ENCODE measurements around the gene SRCAP.
A peak's percentile ranks its signal among the peaks of the same experiment; 100 is the strongest.

Gene SRCAP

GRCh38 chr16:30775392-30776188 lies 76.6 kb downstream of the SRCAP start:
- DNase-seq (ENCODE audit: low spot score): peak; percentile 94

GRCh38 chr16:30777591-30778297 lies 78.8 kb downstream of the SRCAP start:
- no peak for DNase-seq (ENCODE audit: low spot score)

GRCh38 chr16:30778549-30779244 lies 79.7 kb downstream of the SRCAP start:
- no peak for DNase-seq (ENCODE audit: low spot score)

GRCh38 chr16:30779596-30779995 lies 80.6 kb downstream of the SRCAP start:
- DNase-seq (ENCODE audit: low spot score): no peak

GRCh38 chr16:30780021-30780420 lies 81.0 kb downstream of the SRCAP start:
- no peak for DNase-seq (ENCODE audit: low spot score)

- no peak for DNase-seq (ENCODE audit: low spot score)
Measured at GRCh38 chr16:30780549-30780948, 81.6 kb downstream of the SRCAP start.

- no peak for DNase-seq (ENCODE audit: low spot score)
Measured at GRCh38 chr16:30782486-30783279, 83.7 kb downstream of the SRCAP start.

DNA sequence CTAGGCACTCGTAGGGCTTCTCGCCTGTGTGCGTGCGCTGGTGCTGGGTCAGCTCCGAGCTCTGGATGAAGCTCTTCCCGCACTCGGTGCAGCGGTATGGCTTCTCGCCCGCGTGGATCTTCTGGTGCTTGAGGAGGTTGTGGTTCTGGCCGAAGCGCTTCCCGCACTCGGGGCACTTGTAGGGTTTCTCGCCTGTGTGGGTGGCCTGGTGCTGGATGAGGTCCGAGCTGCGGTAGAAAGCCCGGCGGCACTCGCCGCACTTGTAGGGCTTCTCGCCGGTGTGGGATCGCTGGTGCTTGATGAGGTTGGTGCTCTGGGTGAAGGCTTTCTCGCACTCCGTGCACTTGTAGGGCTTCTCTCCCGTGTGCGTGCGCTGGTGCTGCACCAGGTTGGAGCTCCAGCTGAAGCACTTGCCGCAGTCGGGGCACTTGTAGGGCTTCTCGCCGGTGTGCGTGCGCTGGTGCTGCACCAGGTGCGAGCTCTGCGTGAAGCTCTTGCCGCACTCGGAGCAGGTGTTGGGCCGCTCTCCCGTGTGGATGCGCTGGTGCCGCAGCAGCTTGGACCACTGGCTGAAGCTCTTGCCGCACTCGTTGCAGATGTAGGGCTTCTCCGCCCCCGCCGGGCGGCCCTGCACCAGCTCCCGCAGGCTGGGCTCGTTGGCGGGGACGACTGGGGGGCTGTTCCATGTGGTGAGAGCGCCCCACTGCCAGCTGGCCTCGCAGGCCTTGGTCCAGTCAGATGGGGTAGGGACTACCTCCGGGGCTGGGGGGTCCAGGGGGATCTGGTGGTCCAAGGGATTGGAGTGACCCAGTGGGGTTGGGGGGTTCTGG lies 84.5 kb downstream of the SRCAP start:
- DNase-seq (ENCODE audit: low spot score): no peak

DNA sequence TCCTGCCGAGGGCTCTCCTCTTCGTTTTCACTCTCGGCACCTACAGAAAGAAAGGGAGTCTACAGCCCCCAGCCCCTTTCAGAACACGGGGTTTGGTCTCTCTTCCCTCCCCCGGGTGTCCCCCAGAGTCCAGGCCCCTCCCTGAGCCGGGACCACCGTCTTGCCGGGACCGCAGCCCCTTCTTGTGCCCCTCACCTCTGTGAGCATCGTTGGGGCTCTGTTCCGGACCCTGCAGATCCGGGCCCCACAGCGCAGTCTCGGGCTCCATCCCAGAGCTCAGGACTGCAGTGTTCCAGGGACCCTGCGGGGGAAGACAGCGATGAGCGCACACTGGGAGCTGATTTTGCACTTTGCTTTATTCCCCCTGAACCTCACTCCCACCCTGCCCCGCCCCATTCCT lies 85.2 kb downstream of the SRCAP start:
- DNase-seq (ENCODE audit: low spot score): no peak

GRCh38 chr16:30785126-30786106 lies 86.4 kb downstream of the SRCAP start:
- no peak for DNase-seq (ENCODE audit: low spot score)

- peak; percentile 92 for DNase-seq (ENCODE audit: low spot score)
Measured at GRCh38 chr16:30786115-30786935, 87.4 kb downstream of the SRCAP start.

DNA sequence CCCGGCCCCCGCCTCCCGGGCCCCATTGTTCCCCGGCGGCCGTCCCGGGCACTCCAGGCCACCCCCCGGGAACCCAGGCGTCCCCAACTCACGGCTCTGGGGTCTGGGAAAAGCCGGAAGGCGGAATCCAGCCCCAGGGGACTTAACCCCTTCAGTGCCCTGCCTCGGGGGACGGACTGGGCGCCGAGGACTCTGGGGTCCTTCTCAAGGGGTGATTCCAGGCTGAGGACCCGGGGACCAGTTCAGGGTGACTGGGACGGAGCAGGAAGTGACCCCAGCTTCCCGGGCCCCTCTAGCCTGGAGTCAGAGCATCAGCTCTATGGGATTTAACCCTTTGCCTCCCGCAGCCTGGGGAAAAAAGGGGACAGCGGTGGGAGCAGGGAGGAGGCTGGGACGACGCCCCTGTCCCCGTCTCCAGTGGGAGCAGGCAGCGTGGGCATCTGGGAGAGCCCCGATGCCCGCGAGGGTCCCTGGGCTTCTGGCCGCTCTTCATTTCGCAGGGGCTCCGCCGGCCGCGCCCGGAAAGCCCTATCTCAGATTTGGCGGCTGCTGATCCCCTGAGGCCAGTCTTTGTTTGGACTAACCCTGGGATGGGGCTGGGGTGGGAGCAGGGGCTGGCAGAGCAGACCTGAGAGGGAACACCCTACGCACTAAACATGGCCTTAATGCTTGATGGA lies 88.1 kb downstream of the SRCAP start, which contains the start of gene ZNF629:
ZNF629 (minus strand) TSS at position 270 of the 677 bp plus-strand sequence. CDS start 2,723 bp downstream, outside the sequence.
- peak; percentile 91 for DNase-seq (ENCODE audit: low spot score)

DNA sequence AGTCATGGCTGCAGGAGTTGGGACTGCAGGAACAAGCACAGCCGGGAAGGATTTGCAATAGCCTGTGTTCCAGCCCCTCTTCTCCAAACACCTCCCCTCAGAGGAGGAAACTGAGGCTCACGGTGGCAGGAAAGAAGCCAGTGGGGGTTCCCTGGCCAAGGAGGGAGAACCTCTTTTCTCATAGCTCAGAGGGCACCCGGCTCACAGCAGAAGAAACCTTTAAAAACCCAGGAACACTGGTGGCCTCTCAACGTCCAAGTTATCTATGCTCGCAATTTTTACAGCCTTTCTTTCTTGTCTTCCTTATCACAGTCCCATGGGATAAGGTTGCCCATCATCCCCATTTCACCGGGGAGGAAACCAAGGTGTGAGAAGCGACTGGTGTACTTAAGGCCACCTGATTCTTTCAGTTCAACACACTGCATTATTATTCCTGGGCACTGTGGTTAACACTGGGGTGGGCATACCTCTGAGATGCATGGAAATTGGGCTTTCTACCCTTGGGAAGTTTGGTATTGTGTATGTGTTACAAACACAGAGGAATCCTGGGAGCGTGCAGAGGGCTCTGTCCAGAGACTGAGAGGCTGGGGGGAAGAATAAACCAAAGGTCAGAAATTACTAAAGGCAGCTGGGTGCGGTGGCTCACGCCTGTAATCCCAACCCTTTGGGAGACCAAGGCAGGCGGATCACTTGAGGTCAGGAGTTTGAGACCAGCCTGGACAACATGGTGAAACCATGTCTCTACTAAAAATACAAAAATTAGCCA lies 88.8 kb downstream of the SRCAP start:
- no peak for DNase-seq (ENCODE audit: low spot score)

Measured in GM03348 (cell line).